ENCODE results near the gene USH2A. TPM values are rescaled to one million over a fixed set of nuclear protein-coding genes. Genes with fewer than 3 reads are reported as not detected.

The USH2A gene
- total RNA-seq, 2 experiments from 2014 or later, result not detected

DNA sequence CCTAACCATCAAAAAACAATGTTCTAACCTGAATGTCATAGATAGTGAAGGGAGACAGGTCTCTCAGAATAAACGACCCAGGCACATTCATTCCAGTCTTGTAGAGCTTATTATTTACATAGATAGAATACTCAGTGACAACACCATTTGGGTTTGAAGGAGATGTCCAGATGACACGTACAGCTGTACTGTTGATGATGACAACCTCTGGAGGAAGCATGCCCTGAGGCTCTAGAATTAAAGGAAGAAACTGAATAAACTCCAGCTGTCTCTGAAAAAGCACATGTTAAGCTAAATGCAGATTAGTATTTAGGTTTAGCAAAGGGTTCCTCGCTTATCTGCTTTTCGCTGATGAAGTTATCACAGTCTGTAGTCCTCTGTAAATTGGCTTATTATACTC lies 579.0 kb downstream of the USH2A start:
- Mint-ChIP-seq H3K36me3 (ENCODE audit: low read depth) (no peaks in the 10 kb centered on the region), H3K4me1 (ENCODE audit: low read depth) (no peaks in the 10 kb centered on the region), H3K9me3 (peaks cover 8% of the 10 kb centered on the region), H3K27ac (no peak overlapping the region), H3K4me3 (no peak overlapping the region), H3K27me3 (no peaks in the 10 kb centered on the region)
- TF ChIP-seq, protein P1, sequence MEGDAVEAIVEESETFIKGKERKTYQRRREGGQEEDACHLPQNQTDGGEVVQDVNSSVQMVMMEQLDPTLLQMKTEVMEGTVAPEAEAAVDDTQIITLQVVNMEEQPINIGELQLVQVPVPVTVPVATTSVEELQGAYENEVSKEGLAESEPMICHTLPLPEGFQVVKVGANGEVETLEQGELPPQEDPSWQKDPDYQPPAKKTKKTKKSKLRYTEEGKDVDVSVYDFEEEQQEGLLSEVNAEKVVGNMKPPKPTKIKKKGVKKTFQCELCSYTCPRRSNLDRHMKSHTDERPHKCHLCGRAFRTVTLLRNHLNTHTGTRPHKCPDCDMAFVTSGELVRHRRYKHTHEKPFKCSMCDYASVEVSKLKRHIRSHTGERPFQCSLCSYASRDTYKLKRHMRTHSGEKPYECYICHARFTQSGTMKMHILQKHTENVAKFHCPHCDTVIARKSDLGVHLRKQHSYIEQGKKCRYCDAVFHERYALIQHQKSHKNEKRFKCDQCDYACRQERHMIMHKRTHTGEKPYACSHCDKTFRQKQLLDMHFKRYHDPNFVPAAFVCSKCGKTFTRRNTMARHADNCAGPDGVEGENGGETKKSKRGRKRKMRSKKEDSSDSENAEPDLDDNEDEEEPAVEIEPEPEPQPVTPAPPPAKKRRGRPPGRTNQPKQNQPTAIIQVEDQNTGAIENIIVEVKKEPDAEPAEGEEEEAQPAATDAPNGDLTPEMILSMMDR (IDR thresholded peaks at IDR 0.05), result no peak
- DNase-seq, result no peak
- CTCF ChIA-PET, result no interaction called here
- intact Hi-C loops (cut with micrococcal nuclease), result no loop called here
- POLR2A ChIA-PET, result no interaction called here
- no peak for ATAC-seq

DNA sequence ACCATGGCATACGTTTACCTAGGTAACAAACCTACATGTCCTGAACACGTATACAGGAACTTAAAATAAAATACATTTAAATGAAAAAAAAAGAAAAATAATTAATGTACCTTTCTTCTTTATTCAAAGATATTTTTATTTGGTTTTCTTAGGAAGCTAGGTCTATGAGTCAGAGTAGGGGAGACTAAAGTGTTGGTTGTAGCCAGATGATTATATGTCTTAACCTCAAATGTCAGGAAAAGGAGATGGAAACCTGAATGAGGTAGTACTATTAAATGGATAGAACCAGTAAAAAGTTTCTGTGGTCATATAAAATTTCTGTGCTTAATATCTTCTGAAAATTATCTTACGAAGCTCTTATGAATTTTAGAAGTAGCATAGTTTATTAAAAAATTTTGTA lies 580.3 kb downstream of the USH2A start:
- no peak for DNase-seq
- Mint-ChIP-seq H3K9me3 (peaks cover 12% of the 10 kb centered on the region), H3K27me3 (no peaks in the 10 kb centered on the region), H3K4me1 (ENCODE audit: low read depth) (no peaks in the 10 kb centered on the region), H3K27ac (no peak overlapping the region), H3K36me3 (ENCODE audit: low read depth) (no peaks in the 10 kb centered on the region), H3K4me3 (no peak overlapping the region)
- TF ChIP-seq, protein P1 (IDR thresholded peaks at IDR 0.05), result no peak
- intact Hi-C loops (cut with micrococcal nuclease), result no loop called here
- no peak for ATAC-seq
- POLR2A ChIA-PET, result interaction anchor here (0.6 kb wide), 1 partner anchor 27 kb away, joined by 4 read pairs; no protein-coding TSS in a partner anchor
- CTCF ChIA-PET, result no interaction called here

GRCh38 chr1:215835951-215836350 lies 587.3 kb downstream of the USH2A start:
- CTCF ChIA-PET, result no interaction called here
- Mint-ChIP-seq H3K4me1 (ENCODE audit: low read depth) (no peaks in the 10 kb centered on the region), H3K27me3 (no peaks in the 10 kb centered on the region), H3K36me3 (ENCODE audit: low read depth) (no peaks in the 10 kb centered on the region), H3K4me3 (no peak overlapping the region), H3K27ac (no peak overlapping the region), H3K9me3 (peaks cover 16% of the 10 kb centered on the region)
- POLR2A ChIA-PET, result no interaction called here
- no peak for DNase-seq
- no peak for ATAC-seq
- intact Hi-C loops (cut with micrococcal nuclease), result no loop called here
- TF ChIP-seq, protein P1 (IDR thresholded peaks at IDR 0.05), result no peak

DNA sequence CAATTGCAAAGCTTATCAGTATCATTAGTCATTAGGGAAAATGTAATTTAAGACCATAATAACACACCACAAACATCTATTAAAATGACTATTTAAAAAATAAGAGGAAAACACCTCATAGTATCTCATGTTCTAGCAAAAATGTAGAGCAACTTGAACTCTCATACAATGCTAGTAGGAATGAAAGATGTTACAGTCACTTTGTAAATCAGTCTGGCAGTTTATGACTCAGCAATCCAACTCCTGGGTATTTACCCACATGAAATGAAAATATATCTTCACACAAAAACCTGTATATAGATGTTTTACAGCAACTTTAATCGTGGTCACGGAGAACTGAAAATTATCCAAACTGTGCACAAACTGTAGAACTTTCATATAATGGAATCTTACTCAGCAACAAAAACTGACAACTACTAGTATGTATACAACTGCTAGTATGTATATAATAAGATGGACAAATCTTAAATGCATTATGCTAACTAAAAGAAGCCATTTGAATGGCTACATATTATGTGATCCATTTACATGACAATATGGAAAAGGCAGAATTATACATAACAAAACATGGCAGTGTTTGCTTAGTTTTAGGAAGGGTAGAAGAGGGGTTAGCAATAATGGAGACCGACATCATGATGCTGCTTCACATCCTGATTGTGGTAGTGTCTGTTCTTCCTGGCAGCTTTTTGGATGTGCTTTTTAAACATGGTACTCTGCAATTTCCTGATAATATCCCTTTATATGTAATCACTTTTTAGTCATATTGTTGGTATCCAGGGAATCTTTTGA lies 589.1 kb downstream of the USH2A start:
- H3K4me1 Mint-ChIP-seq (ENCODE audit: low read depth), result no peaks in the 10 kb centered on the region

DNA sequence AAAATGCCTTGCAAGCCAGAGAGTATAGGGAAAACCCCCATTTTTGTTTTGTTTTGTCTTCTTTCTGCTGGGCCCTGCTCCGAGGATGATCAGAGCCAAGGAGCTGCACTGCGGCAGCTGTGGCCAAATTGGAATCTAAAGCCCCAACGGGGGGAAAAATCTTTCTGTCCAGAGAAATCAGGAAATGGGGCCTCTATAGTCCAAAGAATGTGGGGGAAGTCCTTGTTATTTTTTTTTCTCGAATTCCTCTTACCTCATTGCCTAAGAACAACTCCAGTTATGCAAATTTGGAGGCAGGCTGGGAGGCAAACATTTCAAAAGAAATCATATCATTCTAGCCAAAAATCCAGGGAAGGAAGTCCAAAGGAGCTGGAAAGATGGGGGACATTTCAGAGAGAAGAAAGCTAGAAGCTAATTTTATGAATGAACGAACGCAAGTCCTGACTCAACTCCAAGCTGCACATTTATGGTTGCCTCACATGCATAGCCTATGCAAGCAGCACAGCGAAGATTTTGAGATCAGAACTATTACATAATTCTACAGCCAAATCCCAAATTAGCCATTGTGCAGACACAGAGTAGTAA lies 592.9 kb downstream of the USH2A start:
- TF ChIP-seq, protein P1 (IDR thresholded peaks at IDR 0.05), result no peak
- POLR2A ChIA-PET, result no interaction called here
- Mint-ChIP-seq H3K27me3 (no peaks in the 10 kb centered on the region), H3K4me1 (ENCODE audit: low read depth) (no peaks in the 10 kb centered on the region), H3K9me3 (peaks cover 9% of the 10 kb centered on the region), H3K4me3 (no peak overlapping the region), H3K27ac (no peak overlapping the region), H3K36me3 (ENCODE audit: low read depth) (no peaks in the 10 kb centered on the region)
- DNase-seq, result no peak
- CTCF ChIA-PET, result no interaction called here
- no peak for ATAC-seq
- intact Hi-C loops (cut with micrococcal nuclease), result no loop called here

More for the DNA sequence above, 589.1 kb downstream of the USH2A start:
- ATAC-seq (no peak), DNase-seq (no peak)
- ChIA-PET POLR2A (no interaction called here), CTCF (no interaction called here)
- Mint-ChIP-seq H3K27me3 (no peaks in the 10 kb centered on the region), H3K4me3 (no peak overlapping the region), H3K36me3 (ENCODE audit: low read depth) (no peaks in the 10 kb centered on the region), H3K9me3 (peaks cover 14% of the 10 kb centered on the region), H3K27ac (no peak overlapping the region)
- intact Hi-C loops (cut with micrococcal nuclease), result no loop called here
- TF ChIP-seq, protein P1 (IDR thresholded peaks at IDR 0.05), result no peak
